Panc1 (cell line): ENCODE data around the gene MRTFA. TPM values are rescaled to one million over a fixed set of nuclear protein-coding genes. Genes with fewer than 3 reads are reported as not detected.

Experiments
- ATAC-seq: fragments of 200-7000 bp; cut with Tn5 transposase; 2 replicates; pipeline ENCODE4 v1.9.1; 2020; ENCODE audit warnings: mild to moderate bottlenecking, moderate library complexity
- BruUV-seq: library from RNA; stranded (reverse); fragments of 400-500 nt; replicated peaks from 2 replicates; lab custom pipeline; 2021; lab: Mats Ljungman, UMichigan
- CTCF ChIA-PET: fragments of 300-600 bp; sonication (Branson Sonifier 250); formaldehyde crosslinking; loops from one replicate; lab custom pipeline; 2022; ENCODE audit warnings: antibody characterized with exemption; lab: Charles Lee
- POLR2A ChIA-PET: fragments of 300-600 bp; sonication (Branson Sonifier 250); formaldehyde crosslinking; loops from one replicate; lab custom pipeline; 2022; ENCODE audit warnings: antibody characterized with exemption; lab: Charles Lee
- DNase-seq: peaks from one replicate; pipeline ENCODE4 v3.0.0-alpha.2; 2010; ENCODE audit warnings: low read depth, low spot score
- H3K27ac ChIP-seq: 2 replicates; pipeline ENCODE4 v1.5.1; 2011; ENCODE audit warnings: mild to moderate bottlenecking, low read length, inconsistent platforms
- H3K27me3 ChIP-seq: fragments of 200-500 bp; sonication (Bioruptor generic); 2 replicates; pipeline ENCODE4 v1.6.0; 2014; ENCODE audit warnings: low read length, inconsistent platforms; ENCODE audit not compliant: control insufficient read depth, insufficient read depth
- H3K36me3 ChIP-seq: fragments of 200-500 bp; sonication (Bioruptor generic); 2 replicates; pipeline ENCODE4 v1.5.1; 2014; ENCODE audit warnings: inconsistent platforms, mild to moderate bottlenecking, low read length, moderate library complexity; ENCODE audit not compliant: control insufficient read depth, insufficient read depth
- H3K4me1 ChIP-seq: 2 replicates; pipeline ENCODE4 v1.5.1; 2011; ENCODE audit warnings: inconsistent platforms, mild to moderate bottlenecking, low read length, moderate library complexity; ENCODE audit not compliant: control insufficient read depth, insufficient read depth
- H3K4me3 ChIP-seq, 2 experiments: 2 replicates each; pipeline ENCODE4 v1.5.1; 2011 to 2012; ENCODE audit warnings: low read depth in 2 of 2, low read length in 2 of 2, mild to moderate bottlenecking in 2 of 2, inconsistent platforms in 1 of 2, moderate library complexity in 1 of 2
- H3K9me3 ChIP-seq: fragments of 200-500 bp; sonication (Bioruptor generic); 2 replicates; pipeline ENCODE4 v1.5.1; 2014; ENCODE audit warnings: low read depth, mild to moderate bottlenecking, inconsistent platforms, low read length, moderate library complexity; ENCODE audit not compliant: control insufficient read depth, insufficient read depth
- POLR2AphosphoS5 ChIP-seq: IDR thresholded peaks from 2 replicates; pipeline ENCODE4 v1.6.1; 2012; ENCODE audit warnings: mild to moderate bottlenecking, low read depth, low read length, moderate library complexity
- SIN3A ChIP-seq: IDR thresholded peaks from 2 replicates; pipeline ENCODE4 v1.6.1; 2012; ENCODE audit warnings: low read depth, mild to moderate bottlenecking, low read length, moderate library complexity, borderline replicate concordance; ENCODE audit not compliant: insufficient read depth
- TCF7L2 ChIP-seq: IDR thresholded peaks from 2 replicates; pipeline ENCODE4 v1.6.1; 2011; ENCODE audit warnings: mild to moderate bottlenecking, low read depth, low read length, inconsistent platforms
- in situ Hi-C: cut with HindIII; loops from 2 replicates; pipeline ENCODE4 v1.10.0; 2016; ENCODE audit warnings: low sequenced_read_pairs, low pct_unique_long_range_greater_than_20kb
- intact Hi-C: fragments of 100-400 bp; cut with micrococcal nuclease; formaldehyde crosslinking; loops from one replicate; pipeline ENCODE4 v1.10.0; 2022; ENCODE audit not compliant: unreplicated experiment
- total RNA-seq: library from RNA; stranded (reverse); gene quantifications from one replicate; pipeline ENCODE4 v1.2.1, GENCODE V29; 2021; ENCODE audit not compliant: unreplicated experiment
- TF ChIP-seq, protein P1 (sequence below), 2 experiments: IDR thresholded peaks; 2 replicates each; pipeline ENCODE4 v1.6.1; 2011 to 2012; ENCODE audit warnings: low read depth in 2 of 2, control low read depth in 1 of 2, low read length in 1 of 2, mild to moderate bottlenecking in 1 of 2, moderate library complexity in 1 of 2; ENCODE audit not compliant: insufficient read depth in 1 of 2
- TF ChIP-seq, protein P2 (sequence below): fragments of 450-650 bp; IDR thresholded peaks from 2 replicates; pipeline ENCODE4 v1.5.1; 2017; ENCODE audit warnings: mild to moderate bottlenecking

The MRTFA gene
- total RNA-seq, 1 experiment from 2014 or later, result 62.1 TPM

DNA sequence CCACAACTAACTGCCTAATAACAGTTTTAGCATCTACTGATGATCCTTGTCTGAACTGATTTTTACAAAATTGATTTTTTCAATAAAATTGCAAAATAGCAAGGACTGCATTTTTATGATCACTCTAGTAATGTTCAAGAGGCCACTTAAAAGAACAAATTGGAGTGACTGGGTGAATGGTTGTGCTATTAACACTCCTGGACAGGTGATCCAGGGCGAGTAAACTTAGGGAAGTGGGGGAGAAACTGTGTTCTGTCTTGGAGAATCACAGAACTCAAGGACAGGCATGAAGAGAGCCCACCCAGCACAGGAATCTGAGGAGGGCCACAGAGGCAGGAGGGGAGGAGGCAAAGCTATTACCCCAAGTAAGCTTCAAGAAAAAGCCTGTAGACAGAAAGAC, 190.3 kb downstream of the MRTFA start:
- POLR2A ChIA-PET, result no interaction called here
- Histone ChIP-seq H3K4me1 (peaks cover 5% of the 10 kb centered on the region), H3K27ac (no peak overlapping the region), H3K4me3 (no peak overlapping the region), H3K36me3 (no peaks in the 10 kb centered on the region), H3K9me3 (no peaks in the 10 kb centered on the region), H3K27me3 (no peaks in the 10 kb centered on the region)
- TF ChIP-seq SIN3A (no peak), TCF7L2 (no peak)
- TF ChIP-seq, protein P1, sequence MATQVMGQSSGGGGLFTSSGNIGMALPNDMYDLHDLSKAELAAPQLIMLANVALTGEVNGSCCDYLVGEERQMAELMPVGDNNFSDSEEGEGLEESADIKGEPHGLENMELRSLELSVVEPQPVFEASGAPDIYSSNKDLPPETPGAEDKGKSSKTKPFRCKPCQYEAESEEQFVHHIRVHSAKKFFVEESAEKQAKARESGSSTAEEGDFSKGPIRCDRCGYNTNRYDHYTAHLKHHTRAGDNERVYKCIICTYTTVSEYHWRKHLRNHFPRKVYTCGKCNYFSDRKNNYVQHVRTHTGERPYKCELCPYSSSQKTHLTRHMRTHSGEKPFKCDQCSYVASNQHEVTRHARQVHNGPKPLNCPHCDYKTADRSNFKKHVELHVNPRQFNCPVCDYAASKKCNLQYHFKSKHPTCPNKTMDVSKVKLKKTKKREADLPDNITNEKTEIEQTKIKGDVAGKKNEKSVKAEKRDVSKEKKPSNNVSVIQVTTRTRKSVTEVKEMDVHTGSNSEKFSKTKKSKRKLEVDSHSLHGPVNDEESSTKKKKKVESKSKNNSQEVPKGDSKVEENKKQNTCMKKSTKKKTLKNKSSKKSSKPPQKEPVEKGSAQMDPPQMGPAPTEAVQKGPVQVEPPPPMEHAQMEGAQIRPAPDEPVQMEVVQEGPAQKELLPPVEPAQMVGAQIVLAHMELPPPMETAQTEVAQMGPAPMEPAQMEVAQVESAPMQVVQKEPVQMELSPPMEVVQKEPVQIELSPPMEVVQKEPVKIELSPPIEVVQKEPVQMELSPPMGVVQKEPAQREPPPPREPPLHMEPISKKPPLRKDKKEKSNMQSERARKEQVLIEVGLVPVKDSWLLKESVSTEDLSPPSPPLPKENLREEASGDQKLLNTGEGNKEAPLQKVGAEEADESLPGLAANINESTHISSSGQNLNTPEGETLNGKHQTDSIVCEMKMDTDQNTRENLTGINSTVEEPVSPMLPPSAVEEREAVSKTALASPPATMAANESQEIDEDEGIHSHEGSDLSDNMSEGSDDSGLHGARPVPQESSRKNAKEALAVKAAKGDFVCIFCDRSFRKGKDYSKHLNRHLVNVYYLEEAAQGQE (IDR thresholded peaks at IDR 0.05; ENCODE audit: insufficient read depth in 1 of 2, low read depth in 2 of 2, low read length in 1 of 2), result no peak
- ATAC-seq (no peak), DNase-seq (no peak)
- no TSS peak for BruUV-seq
- in situ Hi-C loops (no loop called here), intact Hi-C loops (no loop called here)
- CTCF ChIA-PET, result interaction anchor here (0.8 kb wide), 1 partner anchor 10 kb away, joined by 3 read pairs; no protein-coding TSS in a partner anchor

DNA sequence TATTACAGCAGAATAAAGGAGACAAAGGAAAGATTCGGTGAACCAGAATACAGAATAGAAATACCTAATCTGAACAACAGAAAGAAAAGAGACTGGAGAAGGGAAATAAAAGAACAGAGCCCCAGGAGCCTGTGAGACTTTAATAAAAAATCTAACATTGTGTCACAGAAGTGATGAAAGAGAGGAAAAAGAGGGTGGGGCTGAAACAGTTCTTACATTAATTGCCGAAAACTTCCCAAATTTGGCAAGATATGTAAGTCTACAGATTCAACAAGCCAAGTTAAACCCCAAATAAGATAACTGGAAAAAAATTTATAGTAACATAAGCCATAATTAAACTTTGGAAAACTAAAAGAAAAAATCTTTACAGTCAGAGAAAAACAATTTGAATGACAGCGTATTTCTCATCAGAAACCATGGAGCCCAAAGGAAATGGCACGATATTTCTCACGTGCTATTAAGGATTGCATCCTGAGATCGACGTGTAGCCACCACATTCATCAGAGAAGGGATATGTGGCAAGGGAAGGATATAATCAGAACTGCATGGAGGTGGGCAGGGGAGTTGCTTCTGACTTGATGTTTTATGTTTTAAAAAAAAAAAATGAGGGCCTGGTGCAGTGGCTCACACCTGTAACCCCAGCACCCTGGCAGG, 192.2 kb downstream of the MRTFA start:
- Histone ChIP-seq H3K9me3 (no peaks in the 10 kb centered on the region), H3K36me3 (no peaks in the 10 kb centered on the region), H3K4me3 (no peak overlapping the region), H3K27ac (no peak overlapping the region), H3K4me1 (no peaks in the 10 kb centered on the region; the same call in 1 of the 2 replicates), H3K27me3 (no peaks in the 10 kb centered on the region)
- ChIA-PET CTCF (no interaction called here), POLR2A (no interaction called here)
- no peak for DNase-seq
- TF ChIP-seq, protein P2, sequence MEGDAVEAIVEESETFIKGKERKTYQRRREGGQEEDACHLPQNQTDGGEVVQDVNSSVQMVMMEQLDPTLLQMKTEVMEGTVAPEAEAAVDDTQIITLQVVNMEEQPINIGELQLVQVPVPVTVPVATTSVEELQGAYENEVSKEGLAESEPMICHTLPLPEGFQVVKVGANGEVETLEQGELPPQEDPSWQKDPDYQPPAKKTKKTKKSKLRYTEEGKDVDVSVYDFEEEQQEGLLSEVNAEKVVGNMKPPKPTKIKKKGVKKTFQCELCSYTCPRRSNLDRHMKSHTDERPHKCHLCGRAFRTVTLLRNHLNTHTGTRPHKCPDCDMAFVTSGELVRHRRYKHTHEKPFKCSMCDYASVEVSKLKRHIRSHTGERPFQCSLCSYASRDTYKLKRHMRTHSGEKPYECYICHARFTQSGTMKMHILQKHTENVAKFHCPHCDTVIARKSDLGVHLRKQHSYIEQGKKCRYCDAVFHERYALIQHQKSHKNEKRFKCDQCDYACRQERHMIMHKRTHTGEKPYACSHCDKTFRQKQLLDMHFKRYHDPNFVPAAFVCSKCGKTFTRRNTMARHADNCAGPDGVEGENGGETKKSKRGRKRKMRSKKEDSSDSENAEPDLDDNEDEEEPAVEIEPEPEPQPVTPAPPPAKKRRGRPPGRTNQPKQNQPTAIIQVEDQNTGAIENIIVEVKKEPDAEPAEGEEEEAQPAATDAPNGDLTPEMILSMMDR, result no peak
- in situ Hi-C loops, result no loop called here
- no TSS peak for BruUV-seq
- no peak for ATAC-seq
- intact Hi-C loops, result no loop called here

DNA sequence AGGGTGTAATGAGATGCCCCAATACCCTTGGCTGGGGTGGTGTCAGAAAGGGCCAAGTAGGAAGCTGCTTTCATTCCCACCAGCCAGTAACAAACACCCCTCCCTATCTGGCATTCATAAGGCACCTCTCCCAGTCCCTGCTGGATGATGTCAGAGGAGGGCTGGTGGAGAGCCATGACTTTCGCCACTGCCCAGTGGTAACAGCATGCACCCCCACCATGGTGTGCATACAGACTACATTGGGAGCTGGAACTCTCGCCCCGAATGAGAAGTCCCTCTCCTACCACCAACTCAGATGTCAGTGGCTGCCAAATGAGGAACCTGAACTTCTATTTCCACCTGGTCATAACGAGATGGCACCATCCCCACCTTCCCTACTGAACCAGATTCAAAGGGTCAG, 192.8 kb downstream of the MRTFA start:
- Histone ChIP-seq H3K4me3 (no peak overlapping the region), H3K4me1 (no peaks in the 10 kb centered on the region; the same call in 1 of the 2 replicates), H3K27ac (no peak overlapping the region), H3K27me3 (no peaks in the 10 kb centered on the region), H3K9me3 (no peaks in the 10 kb centered on the region), H3K36me3 (no peaks in the 10 kb centered on the region)
- BruUV-seq, result no TSS peak
- ATAC-seq (no peak), DNase-seq (no peak)
- intact Hi-C loops, result no loop called here
- TF ChIP-seq POLR2AphosphoS5 (no peak), TCF7L2 (no peak), SIN3A (no peak)
- TF ChIP-seq, protein P1 (IDR thresholded peaks at IDR 0.05; ENCODE audit: insufficient read depth in 1 of 2, low read depth in 2 of 2, low read length in 1 of 2), result no peak
- TF ChIP-seq, protein P2, result no peak
- CTCF ChIA-PET, result no interaction called here
- in situ Hi-C loops, result no loop called here
- POLR2A ChIA-PET, result no interaction called here
